ENCODE data around the gene PNMA6E.

Gene PNMA6E

DNA sequence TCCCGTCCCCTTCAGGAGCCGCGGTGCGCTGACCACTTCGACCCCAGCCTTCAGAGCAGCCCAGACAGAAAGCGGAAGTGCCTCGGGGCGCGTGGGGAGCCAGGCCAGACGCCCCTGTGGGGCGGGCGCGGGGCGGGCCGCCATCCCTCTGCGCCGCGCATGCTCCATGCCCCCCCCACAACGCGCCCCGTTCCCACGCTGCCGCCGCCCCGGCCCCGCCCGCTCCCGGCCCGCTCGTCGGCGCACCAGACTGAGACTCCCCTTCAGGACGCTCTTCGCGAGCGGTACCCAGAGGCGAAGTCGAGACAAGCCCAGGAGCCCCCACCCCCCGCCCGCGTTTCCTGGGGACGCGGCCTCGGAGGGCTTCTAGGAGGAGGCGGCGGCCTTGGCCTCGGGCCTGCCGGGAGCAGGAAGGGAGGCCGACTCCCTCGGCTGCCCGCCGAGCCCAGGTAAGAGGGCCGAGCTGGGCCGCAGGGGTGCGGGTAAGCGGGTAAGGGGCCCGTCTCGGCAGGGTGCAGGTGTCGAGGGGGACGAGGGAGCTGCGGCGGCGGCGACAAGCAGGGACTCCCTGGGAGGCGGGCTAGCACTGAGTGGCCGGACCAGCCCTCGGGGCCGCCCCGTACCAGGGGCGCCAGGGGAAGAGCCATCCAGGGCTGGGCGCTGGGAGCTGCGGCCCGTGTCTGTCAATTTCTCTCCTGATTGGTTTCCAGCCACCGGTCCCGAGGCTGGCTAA lies 10.3 kb upstream of the PNMA6E start, which contains the start of gene ZFP92:
TSS of gene ZFP92 (plus strand) at position 218 of the 733 bp plus-strand sequence. CDS start 6,851 bp downstream, outside the sequence.
- TF ChIP-seq FOXM1 (IDR thresholded peaks at IDR 0.05; ENCODE audit: borderline replicate concordance), result no peak
- no peak for TF ChIP-seq FOXK2 (IDR thresholded peaks at IDR 0.05)
- TF ChIP-seq NFRKB (IDR thresholded peaks at IDR 0.05), result no peak
- TF ChIP-seq HDGF (IDR thresholded peaks at IDR 0.05; ENCODE audit: borderline replicate concordance), result no peak
- TF ChIP-seq ARNT (IDR thresholded peaks at IDR 0.05), result no peak
- no peak for TF ChIP-seq SUZ12 (IDR thresholded peaks at IDR 0.05)
- no peak for TF ChIP-seq ZNF384 (IDR thresholded peaks at IDR 0.05)
- TF ChIP-seq BHLHE40 (IDR thresholded peaks at IDR 0.05; ENCODE audit: borderline replicate concordance), result no peak
- TF ChIP-seq, protein P1, sequence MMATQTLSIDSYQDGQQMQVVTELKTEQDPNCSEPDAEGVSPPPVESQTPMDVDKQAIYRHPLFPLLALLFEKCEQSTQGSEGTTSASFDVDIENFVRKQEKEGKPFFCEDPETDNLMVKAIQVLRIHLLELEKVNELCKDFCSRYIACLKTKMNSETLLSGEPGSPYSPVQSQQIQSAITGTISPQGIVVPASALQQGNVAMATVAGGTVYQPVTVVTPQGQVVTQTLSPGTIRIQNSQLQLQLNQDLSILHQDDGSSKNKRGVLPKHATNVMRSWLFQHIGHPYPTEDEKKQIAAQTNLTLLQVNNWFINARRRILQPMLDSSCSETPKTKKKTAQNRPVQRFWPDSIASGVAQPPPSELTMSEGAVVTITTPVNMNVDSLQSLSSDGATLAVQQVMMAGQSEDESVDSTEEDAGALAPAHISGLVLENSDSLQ (IDR thresholded peaks at IDR 0.05), result no peak
- TF ChIP-seq FOXA1 (IDR thresholded peaks at IDR 0.05), result no peak
- TF ChIP-seq CTBP1 (IDR thresholded peaks at IDR 0.05; ENCODE audit: borderline replicate concordance), result no peak
- TF ChIP-seq LEF1 (IDR thresholded peaks at IDR 0.05; ENCODE audit: borderline replicate concordance), result no peak
- TF ChIP-seq L3MBTL2 (conservative IDR thresholded peaks at IDR 0.05), result no peak
- TF ChIP-seq TARDBP (IDR thresholded peaks at IDR 0.05), result no peak
- no peak for TF ChIP-seq SP1 (IDR thresholded peaks at IDR 0.05)
- TF ChIP-seq ELF4 (IDR thresholded peaks at IDR 0.05), result no peak
- ChIA-PET CTCF (no interaction called here), POLR2A (no interaction called here)
- no peak for DNase-seq (ENCODE audit: extremely low spot score)

DNA sequence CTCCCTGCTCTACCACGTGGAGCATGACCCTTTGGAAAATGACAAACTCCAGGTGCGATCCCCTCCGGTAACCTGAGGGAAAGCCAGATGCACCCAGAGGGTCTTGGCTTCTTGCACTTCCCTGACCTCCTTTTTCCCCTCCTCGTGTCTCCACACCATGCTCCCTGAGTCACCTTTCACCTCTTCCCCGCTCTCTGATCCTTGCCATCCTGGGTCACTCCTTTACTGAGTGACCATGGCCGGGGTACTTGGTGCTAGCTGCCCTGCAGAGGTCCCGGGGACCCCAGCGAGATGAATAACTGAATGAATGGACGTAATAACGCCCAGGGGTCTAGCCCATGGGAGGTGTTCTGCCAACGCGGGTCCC lies 9.7 kb upstream of the PNMA6E start:
- POLR2A ChIA-PET, result no interaction called here
- CTCF ChIA-PET, result no interaction called here
- TF ChIP-seq CTBP1 (IDR thresholded peaks at IDR 0.05; ENCODE audit: borderline replicate concordance), result no peak
- TF ChIP-seq BHLHE40 (IDR thresholded peaks at IDR 0.05; ENCODE audit: borderline replicate concordance), result no peak
- no peak for TF ChIP-seq SUZ12 (IDR thresholded peaks at IDR 0.05)
- TF ChIP-seq FOXA1 (IDR thresholded peaks at IDR 0.05), result no peak
- no peak for TF ChIP-seq ELF4 (IDR thresholded peaks at IDR 0.05)
- no peak for TF ChIP-seq ARNT (IDR thresholded peaks at IDR 0.05)
- TF ChIP-seq FOXK2 (IDR thresholded peaks at IDR 0.05), result no peak
- no peak for TF ChIP-seq FOXM1 (IDR thresholded peaks at IDR 0.05; ENCODE audit: borderline replicate concordance)
- no peak for TF ChIP-seq TARDBP (IDR thresholded peaks at IDR 0.05)
- no peak for TF ChIP-seq L3MBTL2 (conservative IDR thresholded peaks at IDR 0.05)
- no peak for DNase-seq (ENCODE audit: extremely low spot score)

DNA sequence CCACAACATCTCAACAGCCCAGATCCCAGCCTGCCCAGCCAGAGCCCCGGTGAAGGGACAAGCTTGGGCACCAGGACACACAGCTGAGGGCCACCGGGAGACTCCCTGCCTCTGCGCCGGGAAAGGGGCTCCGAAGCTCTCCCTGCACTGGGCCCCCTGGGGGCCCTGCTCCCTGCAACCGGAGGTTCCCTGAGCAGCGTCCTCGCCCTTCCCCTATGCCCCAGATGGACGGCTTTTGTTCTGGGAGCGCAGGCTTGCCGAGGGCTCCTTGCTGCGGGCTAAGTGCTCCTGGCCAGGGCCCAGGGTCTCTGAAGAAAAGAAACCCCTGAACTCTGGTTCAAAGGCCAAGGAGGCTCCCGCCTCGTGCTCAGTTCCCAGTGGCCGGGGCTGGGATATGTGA lies 9.2 kb upstream of the PNMA6E start:
- no peak for DNase-seq (ENCODE audit: extremely low spot score)
- ChIA-PET CTCF (no interaction called here), POLR2A (no interaction called here)
- TF ChIP-seq TARDBP (IDR thresholded peaks at IDR 0.05), result no peak
- TF ChIP-seq SP1 (IDR thresholded peaks at IDR 0.05), result no peak
- no peak for TF ChIP-seq BHLHE40 (IDR thresholded peaks at IDR 0.05; ENCODE audit: borderline replicate concordance)
- TF ChIP-seq HDGF (IDR thresholded peaks at IDR 0.05; ENCODE audit: borderline replicate concordance), result no peak
- TF ChIP-seq L3MBTL2 (conservative IDR thresholded peaks at IDR 0.05), result no peak
- no peak for TF ChIP-seq FOXK2 (IDR thresholded peaks at IDR 0.05)
- no peak for TF ChIP-seq FOXM1 (IDR thresholded peaks at IDR 0.05; ENCODE audit: borderline replicate concordance)
- no peak for TF ChIP-seq ARNT (IDR thresholded peaks at IDR 0.05)
- TF ChIP-seq CTBP1 (IDR thresholded peaks at IDR 0.05; ENCODE audit: borderline replicate concordance), result no peak
- TF ChIP-seq NFRKB (IDR thresholded peaks at IDR 0.05), result no peak
- no peak for TF ChIP-seq LEF1 (IDR thresholded peaks at IDR 0.05; ENCODE audit: borderline replicate concordance)
- TF ChIP-seq ZNF384 (IDR thresholded peaks at IDR 0.05), result no peak
- no peak for TF ChIP-seq FOXA1 (IDR thresholded peaks at IDR 0.05)
- no peak for TF ChIP-seq SUZ12 (IDR thresholded peaks at IDR 0.05)
- TF ChIP-seq, protein P1 (IDR thresholded peaks at IDR 0.05), result no peak
- TF ChIP-seq ELF4 (IDR thresholded peaks at IDR 0.05), result no peak

DNA sequence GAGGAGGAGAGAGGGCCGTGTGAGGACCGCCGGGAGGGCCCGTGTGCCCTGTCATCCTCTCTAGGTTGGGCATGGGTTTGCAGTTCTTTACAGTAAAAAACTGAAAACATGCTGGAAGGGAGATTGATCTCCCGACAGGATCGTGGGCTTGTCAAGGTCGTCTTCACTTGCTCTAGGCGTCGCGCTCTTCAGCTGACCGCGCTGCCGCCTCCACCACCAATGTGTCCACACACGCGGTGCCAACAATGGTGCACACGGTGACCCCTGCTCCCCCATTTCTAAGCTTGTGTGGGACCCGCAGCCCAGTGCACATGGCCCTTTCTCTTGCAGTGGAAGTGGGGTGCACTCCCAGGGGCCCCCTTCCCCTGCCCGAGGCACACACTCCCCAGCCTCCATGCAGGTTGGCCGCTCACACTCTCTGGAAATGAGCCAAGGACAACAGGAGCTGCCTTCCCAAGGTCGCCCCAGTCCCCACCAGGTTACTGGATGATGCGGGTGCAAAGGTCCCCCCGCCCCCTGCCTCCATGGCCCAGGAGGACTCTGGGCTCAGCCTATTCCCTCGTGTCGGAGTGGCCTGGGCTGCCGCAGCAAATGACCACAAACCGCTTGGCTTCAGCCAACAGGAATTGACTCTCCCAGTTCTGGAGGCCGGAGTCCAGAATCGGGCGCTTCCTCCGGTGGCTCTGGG lies 8.4 kb upstream of the PNMA6E start:
- DNase-seq (ENCODE audit: extremely low spot score), result no peak
- TF ChIP-seq SUZ12 (IDR thresholded peaks at IDR 0.05) (no peak), FOXM1 (IDR thresholded peaks at IDR 0.05; ENCODE audit: borderline replicate concordance) (no peak), FOXA1 (IDR thresholded peaks at IDR 0.05) (no peak), ZNF384 (IDR thresholded peaks at IDR 0.05) (no peak), CTBP1 (IDR thresholded peaks at IDR 0.05; ENCODE audit: borderline replicate concordance) (no peak), SP1 (IDR thresholded peaks at IDR 0.05) (no peak), ELF4 (IDR thresholded peaks at IDR 0.05) (no peak), LEF1 (IDR thresholded peaks at IDR 0.05; ENCODE audit: borderline replicate concordance) (no peak)
- TF ChIP-seq, protein P1 (IDR thresholded peaks at IDR 0.05), result no peak
- ChIA-PET CTCF (no interaction called here), POLR2A (no interaction called here)

DNA sequence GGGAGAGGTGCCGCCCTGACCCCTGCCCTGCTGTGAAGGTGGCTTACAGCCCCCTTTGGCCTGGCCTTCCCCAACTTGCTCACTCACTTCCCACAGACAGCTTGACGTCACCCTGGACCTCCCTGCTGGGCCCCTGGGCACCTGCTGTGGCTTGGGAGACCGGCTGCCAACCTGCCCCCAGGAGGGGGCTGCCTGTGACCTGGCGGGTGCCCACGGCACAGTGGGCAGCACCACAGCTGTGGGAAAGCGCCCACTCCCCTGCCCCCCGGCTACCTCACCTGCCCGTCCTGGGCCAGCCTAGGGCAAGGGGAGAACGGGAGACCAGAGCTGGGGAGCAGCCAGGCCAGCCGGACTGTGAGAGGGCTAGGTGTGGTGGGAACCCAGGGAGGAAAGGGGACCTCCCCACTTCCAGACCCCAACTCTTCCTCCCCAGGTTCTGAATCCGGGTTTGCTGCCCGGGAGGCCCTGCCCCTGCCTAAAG lies 7.8 kb upstream of the PNMA6E start:
- CTCF ChIA-PET, result no interaction called here
- POLR2A ChIA-PET, result no interaction called here
- TF ChIP-seq FOXK2 (IDR thresholded peaks at IDR 0.05) (no peak), L3MBTL2 (conservative IDR thresholded peaks at IDR 0.05) (no peak), ARNT (IDR thresholded peaks at IDR 0.05) (no peak), ZNF384 (IDR thresholded peaks at IDR 0.05) (no peak)
- DNase-seq (ENCODE audit: extremely low spot score), result no peak

DNA sequence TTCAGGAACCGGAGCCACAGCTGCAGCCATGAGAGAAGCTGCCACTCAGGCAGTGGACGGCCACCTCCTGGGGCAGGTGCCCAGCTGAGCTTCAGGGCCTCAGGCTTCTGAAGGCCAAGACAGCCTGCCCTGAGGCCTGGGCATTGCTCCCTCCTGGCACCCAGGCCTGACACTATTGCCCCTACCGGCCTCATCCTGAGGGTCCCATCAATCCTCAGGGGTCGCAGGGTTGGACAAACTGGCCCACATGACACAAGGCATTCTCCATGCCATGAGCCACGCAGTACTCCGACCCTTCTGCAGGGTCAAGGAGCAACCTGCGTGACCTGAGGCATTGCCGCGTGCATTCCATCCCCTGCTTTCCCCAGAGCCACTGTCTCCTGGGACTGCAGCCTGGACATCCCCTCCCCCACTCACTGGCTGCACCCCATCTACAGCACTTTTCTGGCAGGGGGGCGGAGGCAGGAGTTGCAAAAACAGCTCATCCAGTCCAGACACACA lies 7.1 kb upstream of the PNMA6E start:
- no peak for DNase-seq (ENCODE audit: extremely low spot score)
- ChIA-PET CTCF (no interaction called here), POLR2A (no interaction called here)
- TF ChIP-seq L3MBTL2 (conservative IDR thresholded peaks at IDR 0.05) (no peak), ELF4 (IDR thresholded peaks at IDR 0.05) (no peak), BHLHE40 (IDR thresholded peaks at IDR 0.05; ENCODE audit: borderline replicate concordance) (no peak), FOXK2 (IDR thresholded peaks at IDR 0.05) (no peak), ARNT (IDR thresholded peaks at IDR 0.05) (no peak), LEF1 (IDR thresholded peaks at IDR 0.05; ENCODE audit: borderline replicate concordance) (no peak), SUZ12 (IDR thresholded peaks at IDR 0.05) (no peak)
- TF ChIP-seq, protein P1 (IDR thresholded peaks at IDR 0.05), result no peak
